ENCODE data around the gene GCNT2. TPM values are rescaled to one million over a fixed set of nuclear protein-coding genes. Genes with fewer than 3 reads are reported as not detected.
A peak's percentile ranks its signal among the peaks of the same experiment; 100 is the strongest.

The GCNT2 gene
- total RNA-seq, 1 experiment from 2014 or later = 18.3 TPM

GRCh38 chr6:10507715-10508114 is 13.4 kb upstream of the GCNT2 start:
- ChIA-PET CTCF (no interaction called here), POLR2A (ENCODE audit: unreplicated experiment) (no interaction called here)
- intact Hi-C loops (cut with micrococcal nuclease) = no loop called here
- Histone ChIP-seq H3K4me1 (ENCODE audit: insufficient read depth, low read length) (peaks cover 11% of the 10 kb centered on the region), H3F3A (ENCODE audit: low read length, unreplicated experiment) (no peaks in the 10 kb centered on the region), H3K9me2 (replicated peaks; ENCODE audit: low read length) (no peaks in the 10 kb centered on the region), H3K27me3 (ENCODE audit: low read length) (no peaks in the 10 kb centered on the region), H3K27ac (ENCODE audit: low read length) (no peak overlapping the region), H2AFZ (ENCODE audit: low read length) (no peak overlapping the region), H3K4me2 (ENCODE audit: low read length) (no peak overlapping the region), H3K36me3 (ENCODE audit: low read depth, low read length) (no peaks in the 10 kb centered on the region), H3K9me3 (ENCODE audit: low read length) (no peaks in the 10 kb centered on the region), H3K79me2 (ENCODE audit: low read length) (no peaks in the 10 kb centered on the region), H3K4me3 (ENCODE audit: low read length) (no peak overlapping the region), H3K9ac (ENCODE audit: low read length) (no peak overlapping the region), H4K20me1 (ENCODE audit: low read length) (no peaks in the 10 kb centered on the region)
- no TSS peak for BruUV-seq (replicated peaks)
- DNase-seq (no peak), ATAC-seq (no peak)
- TF ChIP-seq EZH2 (IDR thresholded peaks at IDR 0.05; ENCODE audit: low read length, unreplicated experiment) (no peak), CTCF (conservative IDR thresholded peaks at IDR 0.05; ENCODE audit: low read depth, low read length) (no peak), EZH2phosphoT487 (IDR thresholded peaks at IDR 0.05; ENCODE audit: borderline replicate concordance, low read length) (no peak)

- Histone ChIP-seq H2AFZ (ENCODE audit: low read length) (peak overlapping the region; percentile 92), H3K4me2 (ENCODE audit: low read length) (peak overlapping the region; percentile 84), H3K9me2 (replicated peaks; ENCODE audit: low read length) (no peaks in the 10 kb centered on the region), H3K27ac (ENCODE audit: low read length) (no peak overlapping the region), H3K9ac (ENCODE audit: low read length) (no peak overlapping the region), H3K4me3 (ENCODE audit: low read length) (peak overlapping the region; percentile 55), H3F3A (ENCODE audit: low read length, unreplicated experiment) (no peaks in the 10 kb centered on the region), H3K27me3 (ENCODE audit: low read length) (no peaks in the 10 kb centered on the region), H3K36me3 (ENCODE audit: low read depth, low read length) (no peaks in the 10 kb centered on the region), H3K79me2 (ENCODE audit: low read length) (no peaks in the 10 kb centered on the region), H4K20me1 (ENCODE audit: low read length) (no peaks in the 10 kb centered on the region), H3K4me1 (ENCODE audit: insufficient read depth, low read length) (peaks cover 11% of the 10 kb centered on the region), H3K9me3 (ENCODE audit: low read length) (no peaks in the 10 kb centered on the region)
- ChIA-PET CTCF (interaction anchor here (0.5 to 1.1 kb wide), 3 partner anchors 11 to 290 kb away, joined by 3 to 4 read pairs (median 4); no protein-coding TSS in a partner anchor), POLR2A (ENCODE audit: unreplicated experiment) (interaction anchor here (0.5 kb wide), 1 partner anchor 98 kb away, joined by 3 read pairs; no protein-coding TSS in a partner anchor)
- intact Hi-C loops (cut with micrococcal nuclease) = loop anchor here (1.0 kb wide), 3 partner anchors 18 to 291 kb away; partner anchors contain the start of genes C6orf52 and PAK1IP1
- no TSS peak for BruUV-seq (replicated peaks)
- peak; percentile 77 for DNase-seq
- peak; percentile 98 for ATAC-seq
- TF ChIP-seq EZH2phosphoT487 (IDR thresholded peaks at IDR 0.05; ENCODE audit: borderline replicate concordance, low read length) = no peak
- TF ChIP-seq CTCF (conservative IDR thresholded peaks at IDR 0.05; ENCODE audit: low read depth, low read length) = peak; percentile 92
These were observed 10.4 kb upstream of the GCNT2 start for GRCh38 chr6:10510592-10511367.

- intact Hi-C loops (cut with micrococcal nuclease) = no loop called here
- ATAC-seq (peak; percentile 53), DNase-seq (peak; percentile 53)
- Histone ChIP-seq H3K9me3 (ENCODE audit: low read length) (no peaks in the 10 kb centered on the region), H3K9ac (ENCODE audit: low read length) (no peak overlapping the region), H3K36me3 (ENCODE audit: low read depth, low read length) (no peaks in the 10 kb centered on the region), H3K27ac (ENCODE audit: low read length) (no peak overlapping the region), H4K20me1 (ENCODE audit: low read length) (no peaks in the 10 kb centered on the region), H2AFZ (ENCODE audit: low read length) (peak overlapping the region; percentile 19; the same call in 1 of the 2 replicates), H3K79me2 (ENCODE audit: low read length) (no peaks in the 10 kb centered on the region), H3F3A (ENCODE audit: low read length, unreplicated experiment) (no peaks in the 10 kb centered on the region), H3K9me2 (replicated peaks; ENCODE audit: low read length) (no peaks in the 10 kb centered on the region), H3K4me1 (ENCODE audit: insufficient read depth, low read length) (peaks cover 11% of the 10 kb centered on the region), H3K27me3 (ENCODE audit: low read length) (no peaks in the 10 kb centered on the region), H3K4me2 (ENCODE audit: low read length) (peak overlapping the region; percentile 84; the same call in 1 of the 2 replicates), H3K4me3 (ENCODE audit: low read length) (no peak overlapping the region)
- ChIA-PET POLR2A (ENCODE audit: unreplicated experiment) (no interaction called here), CTCF (interaction anchor here (1.1 kb wide), 1 partner anchor 289 kb away, joined by 3 read pairs; no protein-coding TSS in a partner anchor)
- TF ChIP-seq CTCF (conservative IDR thresholded peaks at IDR 0.05; ENCODE audit: low read depth, low read length) (no peak), EZH2phosphoT487 (IDR thresholded peaks at IDR 0.05; ENCODE audit: borderline replicate concordance, low read length) (no peak), EZH2 (IDR thresholded peaks at IDR 0.05; ENCODE audit: low read length, unreplicated experiment) (no peak)
- no TSS peak for BruUV-seq (replicated peaks)
These were observed 9.7 kb upstream of the GCNT2 start for GRCh38 chr6:10511477-10511876.
